ENCODE data around the gene CEP290.

DNA sequence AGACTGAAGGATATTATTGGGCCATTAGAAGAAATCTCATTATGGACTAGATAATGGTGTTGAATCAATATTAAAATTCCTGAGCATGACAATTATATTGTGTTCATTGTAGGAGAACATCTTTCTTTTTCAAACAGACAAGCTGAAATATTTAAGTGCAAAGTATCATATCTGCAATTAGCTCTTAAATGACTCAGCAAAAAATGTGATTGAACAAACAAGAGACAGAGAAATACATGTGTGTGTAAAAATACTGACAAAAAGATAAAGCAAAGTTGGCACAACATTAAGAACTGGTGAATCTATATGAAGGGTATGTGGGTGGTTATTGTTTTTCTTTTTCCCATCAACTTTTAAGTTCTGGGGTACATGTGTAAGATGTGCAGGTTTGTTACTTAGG, 9.5 kb downstream of the CEP290 start:
- TF ChIP-seq, protein P1, sequence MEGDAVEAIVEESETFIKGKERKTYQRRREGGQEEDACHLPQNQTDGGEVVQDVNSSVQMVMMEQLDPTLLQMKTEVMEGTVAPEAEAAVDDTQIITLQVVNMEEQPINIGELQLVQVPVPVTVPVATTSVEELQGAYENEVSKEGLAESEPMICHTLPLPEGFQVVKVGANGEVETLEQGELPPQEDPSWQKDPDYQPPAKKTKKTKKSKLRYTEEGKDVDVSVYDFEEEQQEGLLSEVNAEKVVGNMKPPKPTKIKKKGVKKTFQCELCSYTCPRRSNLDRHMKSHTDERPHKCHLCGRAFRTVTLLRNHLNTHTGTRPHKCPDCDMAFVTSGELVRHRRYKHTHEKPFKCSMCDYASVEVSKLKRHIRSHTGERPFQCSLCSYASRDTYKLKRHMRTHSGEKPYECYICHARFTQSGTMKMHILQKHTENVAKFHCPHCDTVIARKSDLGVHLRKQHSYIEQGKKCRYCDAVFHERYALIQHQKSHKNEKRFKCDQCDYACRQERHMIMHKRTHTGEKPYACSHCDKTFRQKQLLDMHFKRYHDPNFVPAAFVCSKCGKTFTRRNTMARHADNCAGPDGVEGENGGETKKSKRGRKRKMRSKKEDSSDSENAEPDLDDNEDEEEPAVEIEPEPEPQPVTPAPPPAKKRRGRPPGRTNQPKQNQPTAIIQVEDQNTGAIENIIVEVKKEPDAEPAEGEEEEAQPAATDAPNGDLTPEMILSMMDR (IDR thresholded peaks at IDR 0.05; ENCODE audit: insufficient read depth, low read length, poor library complexity, severe bottlenecking), result no peak
- no peak for TF ChIP-seq EZH2phosphoT487 (conservative IDR thresholded peaks at IDR 0.05; ENCODE audit: low read length)
